B cell (primary cell): ENCODE measurements around the gene PRR27.

Source experiments
- CTCF ChIP-seq: fragments of 200-600 bp; IDR thresholded peaks from one replicate; pipeline ENCODE4 v1.8.0; 2022; ENCODE audit warnings: antibody characterized with exemption, mild to moderate bottlenecking
- EZH2 ChIP-seq: IDR thresholded peaks from 2 replicates; pipeline ENCODE4 v1.6.1; 2012; ENCODE audit warnings: borderline replicate concordance, low read depth, mild to moderate bottlenecking, moderate library complexity, low read length; ENCODE audit not compliant: insufficient read depth, poor library complexity, severe bottlenecking

GRCh38 chr4:70178075-70178660 lies 24.1 kb downstream of the PRR27 start:
- TF ChIP-seq CTCF, result no peak
- no peak for TF ChIP-seq EZH2
